ENCODE data around the gene DPEP3.

Gene DPEP3

DNA sequence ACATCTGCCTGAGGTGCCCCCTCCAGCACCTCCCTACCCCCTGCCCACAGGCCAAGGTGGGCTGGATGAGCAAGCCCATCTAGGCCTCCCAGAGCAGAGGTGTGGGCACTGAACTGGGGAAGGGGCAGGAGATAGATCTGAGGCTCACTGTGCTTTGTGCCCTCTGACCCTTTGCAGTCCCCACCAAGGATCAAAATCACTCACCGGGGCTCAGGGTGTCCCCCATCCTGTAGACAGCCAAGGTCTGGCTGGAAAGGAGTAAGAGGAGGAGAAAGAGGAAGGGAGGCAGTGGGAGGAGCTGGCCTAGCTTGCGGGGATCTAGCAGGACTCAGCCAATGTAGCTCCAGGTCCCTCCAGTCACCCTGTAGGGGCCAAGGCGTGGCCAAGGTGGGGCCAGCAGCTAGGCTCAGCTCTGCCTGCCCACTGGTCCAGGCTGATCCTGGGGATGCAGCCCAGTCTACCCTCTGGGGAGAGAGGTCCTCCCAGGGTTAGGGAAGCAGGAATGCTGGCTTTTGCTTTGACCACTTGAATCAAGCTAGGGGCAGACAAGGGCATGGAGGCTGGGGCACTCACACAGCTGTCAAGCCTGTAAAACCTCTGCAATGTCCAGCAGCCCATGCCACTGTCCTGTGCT lies 13.6 kb downstream of the DPEP3 start:
- no peak for DNase-seq

DNA sequence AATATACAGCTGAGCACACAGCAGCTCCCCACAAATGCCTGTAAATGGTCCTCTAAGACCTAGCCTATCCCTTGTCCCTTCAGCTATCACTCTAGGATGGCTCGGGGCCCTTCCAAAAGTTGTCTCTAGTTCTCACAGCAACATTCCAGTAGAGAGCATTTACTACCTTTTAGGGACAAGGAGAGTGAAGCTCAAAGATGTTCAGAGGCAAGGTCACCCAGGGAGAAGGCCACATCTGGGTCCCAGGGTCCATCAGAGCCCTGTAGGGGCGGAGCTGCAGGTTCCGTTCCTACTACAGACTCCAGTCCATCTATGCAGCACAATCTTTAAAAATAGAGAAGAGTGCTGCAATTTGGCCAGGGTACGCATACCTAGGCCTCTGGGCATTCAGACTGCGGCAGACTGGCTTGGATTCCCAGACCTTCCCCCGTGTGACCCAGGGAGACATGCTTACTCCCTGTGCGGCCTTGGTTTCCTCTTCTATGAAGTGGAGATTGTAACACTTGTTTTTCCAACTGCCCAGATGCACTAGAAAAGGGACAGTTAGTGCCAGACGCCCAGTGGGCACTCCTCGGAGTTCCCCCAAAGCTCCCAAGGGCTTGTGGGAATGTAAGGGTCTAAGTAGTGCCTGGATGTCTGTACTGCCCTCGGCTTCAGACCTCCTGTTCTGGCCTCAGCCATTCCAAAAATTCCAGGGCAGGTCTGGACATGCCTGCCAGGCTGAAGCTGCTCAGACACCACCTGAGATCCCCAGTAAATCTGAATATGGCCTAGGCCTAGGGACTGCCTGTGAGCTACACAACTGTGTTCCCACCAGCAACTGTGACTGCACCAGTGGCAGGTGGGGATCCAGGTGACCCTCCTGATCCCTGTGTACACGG lies 14.4 kb downstream of the DPEP3 start:
- no peak for DNase-seq

DNA sequence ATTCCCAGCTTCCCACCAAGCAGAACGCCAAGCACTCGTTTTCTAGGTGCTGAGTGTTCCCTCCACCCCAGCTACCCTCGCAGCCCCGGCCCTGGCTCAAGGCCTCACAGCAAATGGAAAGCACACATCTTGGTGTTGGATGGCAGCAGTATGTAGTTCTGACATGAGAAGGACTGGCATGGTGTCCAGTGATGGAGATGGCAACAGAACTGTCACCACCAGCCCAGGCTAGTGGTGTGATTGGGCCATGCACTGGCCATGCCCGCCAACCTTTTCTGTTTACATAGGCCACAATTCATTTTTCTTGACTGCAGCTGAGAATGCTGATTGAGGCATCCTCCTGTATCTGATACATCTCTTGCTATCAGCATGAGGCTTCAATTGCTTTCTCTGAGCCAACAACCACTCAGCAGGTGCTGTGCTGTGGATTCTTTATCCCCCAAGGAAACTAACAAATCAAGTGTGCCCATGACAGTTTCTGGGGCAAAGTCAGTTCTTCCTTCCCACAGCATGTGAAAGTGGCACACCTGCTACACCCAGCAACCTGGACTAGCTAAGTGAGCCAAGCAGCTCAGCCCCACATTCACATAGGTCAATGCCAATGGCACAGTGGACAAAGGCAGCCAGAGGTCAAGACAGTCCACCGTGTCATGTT lies 15.7 kb downstream of the DPEP3 start:
- no peak for DNase-seq

DNA sequence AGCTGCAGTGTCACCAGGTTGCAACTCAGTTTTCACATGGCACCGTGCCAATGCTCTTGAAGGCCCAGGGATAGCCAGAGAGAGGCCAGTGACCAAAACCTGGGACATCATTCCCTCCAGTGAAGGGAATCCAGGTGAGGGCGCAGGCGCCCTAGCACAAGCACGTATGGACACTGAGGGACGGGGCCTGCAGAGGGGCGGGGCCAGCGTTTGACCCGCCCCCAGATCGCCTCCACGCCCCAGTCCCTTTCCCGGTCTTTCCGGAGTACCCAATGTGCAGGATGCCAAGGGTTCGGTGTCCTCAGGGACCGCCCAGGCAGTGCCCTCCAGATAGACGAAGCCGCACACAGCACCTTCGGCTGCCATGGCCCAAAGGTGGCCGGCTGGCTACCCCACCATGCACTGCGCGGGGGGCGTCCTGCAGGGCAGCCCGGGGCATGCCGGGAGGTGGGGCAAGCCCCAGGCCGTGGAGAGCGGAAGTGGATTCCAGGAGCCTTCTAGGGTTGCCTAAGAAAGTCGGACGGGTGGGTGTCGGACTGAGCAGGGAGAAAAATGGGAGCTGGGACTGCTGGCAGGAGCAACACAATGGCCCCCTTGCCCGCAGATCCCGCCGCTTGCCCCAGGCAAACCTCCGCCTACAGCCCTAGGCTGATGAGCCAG lies 16.5 kb downstream of the DPEP3 start:
- no peak for DNase-seq

DNA sequence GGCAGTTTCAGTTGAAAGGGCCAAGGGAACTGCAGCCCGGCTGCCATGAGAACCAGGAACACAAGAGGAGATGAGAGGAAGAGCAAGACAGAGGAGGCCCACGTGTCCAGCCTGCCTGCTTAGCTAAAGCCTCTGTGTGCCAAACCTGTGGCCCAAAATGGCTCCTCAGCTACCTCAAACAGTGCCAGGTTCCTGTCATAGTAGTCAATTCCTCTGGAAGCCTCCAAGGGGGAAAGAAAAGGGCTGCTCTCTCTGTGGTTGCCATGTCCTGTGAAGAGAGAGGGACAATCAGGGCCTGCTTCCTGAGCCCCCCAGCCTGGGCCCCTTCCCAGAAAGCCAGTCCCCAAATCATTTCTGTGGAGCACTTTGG lies 17.0 kb downstream of the DPEP3 start:
- DNase-seq: no peak

GRCh38 chr16:67962135-67962534 lies 18.2 kb downstream of the DPEP3 start:
- no peak for DNase-seq

DNA sequence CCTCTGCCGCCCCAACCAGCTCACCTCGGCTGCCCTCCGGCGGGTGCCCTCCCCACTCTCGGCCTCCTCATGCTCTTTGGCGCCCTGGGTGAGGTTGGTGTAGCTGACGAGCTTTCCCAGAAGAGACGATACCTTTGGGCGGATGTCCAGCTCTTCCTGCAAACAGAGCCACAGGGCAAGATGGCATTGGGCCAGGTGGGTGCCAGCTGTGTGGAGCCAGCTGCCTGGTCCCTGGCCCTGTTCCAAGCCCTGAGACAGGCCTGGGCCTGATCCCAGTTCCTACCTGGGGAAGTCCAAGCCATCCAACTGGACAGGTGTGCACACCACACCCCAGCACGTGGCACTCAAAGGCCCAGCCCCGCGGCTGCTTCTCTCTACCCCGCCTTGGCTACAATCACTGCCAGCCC lies 18.7 kb downstream of the DPEP3 start:
- DNase-seq: peak; percentile 70

DNA sequence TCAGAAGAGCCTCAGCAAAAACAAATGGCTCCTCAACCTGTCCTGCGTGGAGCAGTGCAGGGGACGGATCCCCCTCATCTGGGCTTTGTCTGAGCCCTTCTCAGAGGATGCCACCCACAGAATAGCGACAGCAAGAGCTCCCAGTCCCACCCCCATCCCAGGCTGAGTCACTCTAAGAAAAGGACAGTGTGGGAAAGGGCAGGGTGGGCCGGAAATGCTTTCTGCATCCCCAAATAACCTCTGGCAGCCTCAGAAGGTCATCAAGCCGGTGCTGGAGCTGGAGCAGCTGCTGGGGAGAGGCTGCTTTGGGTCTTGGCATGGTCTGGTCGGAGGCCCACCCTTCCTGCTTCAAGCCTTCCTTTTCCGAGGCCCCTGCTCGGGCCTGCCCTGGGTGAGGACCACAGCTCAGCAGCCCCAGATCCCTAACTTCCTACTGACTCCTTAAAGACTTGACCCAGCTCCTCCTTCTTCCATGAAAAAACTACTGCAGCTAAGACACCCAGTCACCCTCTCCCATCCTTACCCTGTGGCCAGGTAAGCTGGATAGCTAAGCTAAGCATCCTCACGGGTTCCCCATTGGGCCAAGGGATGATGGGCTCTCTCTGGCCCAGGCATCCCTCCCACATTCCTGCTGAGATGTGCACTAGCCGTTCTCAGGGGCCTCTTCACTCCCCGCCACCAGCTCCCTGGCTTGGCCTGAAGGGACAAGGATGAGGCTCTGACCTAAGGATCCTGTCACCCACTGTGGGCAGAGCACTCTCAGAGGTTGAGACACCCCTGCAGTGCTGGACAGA lies 20.6 kb downstream of the DPEP3 start:
- no peak for DNase-seq

GRCh38 chr16:67957622-67958021 lies 22.7 kb downstream of the DPEP3 start:
- DNase-seq: no peak

DNA sequence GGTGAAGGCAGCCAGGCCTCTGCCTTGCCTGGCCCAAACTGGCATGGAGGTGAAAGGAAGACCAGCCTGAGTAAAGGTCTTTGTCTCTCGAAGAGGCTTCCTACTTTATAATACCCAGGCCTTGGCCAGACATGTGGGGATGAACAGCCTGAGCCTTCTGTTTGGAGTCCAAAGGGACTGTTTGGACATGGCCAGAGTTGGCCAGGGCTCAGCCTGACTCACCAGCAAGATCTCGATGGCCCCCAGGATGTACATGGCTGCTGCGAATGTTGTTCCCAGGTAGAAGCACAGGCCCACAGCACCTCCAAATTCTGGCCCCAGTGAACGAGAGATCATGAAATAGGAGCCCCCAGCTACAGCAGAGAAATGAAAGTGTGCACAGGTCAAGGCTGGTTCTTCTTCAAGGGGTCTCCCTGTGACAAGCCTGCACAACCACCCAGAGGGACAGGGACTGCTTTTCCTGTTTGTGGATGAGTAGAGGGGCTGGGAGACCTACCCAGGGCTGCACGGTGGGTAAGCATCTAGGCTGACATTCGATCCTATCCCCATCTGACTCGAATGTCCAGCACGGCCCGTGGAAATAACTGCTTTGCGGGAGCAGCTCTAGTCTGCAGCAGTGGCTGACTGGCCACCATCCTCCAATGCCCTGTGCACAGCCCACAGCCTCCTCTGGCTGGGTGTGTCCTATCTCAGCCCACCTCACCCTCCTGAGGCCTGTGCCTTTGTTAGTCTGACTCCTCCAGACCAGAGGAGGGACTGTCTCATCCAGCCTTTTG lies 25.7 kb downstream of the DPEP3 start:
- DNase-seq: no peak

- DNase-seq: no peak
Observed at GRCh38 chr16:67953641-67954375, 26.5 kb downstream of the DPEP3 start.

DNA sequence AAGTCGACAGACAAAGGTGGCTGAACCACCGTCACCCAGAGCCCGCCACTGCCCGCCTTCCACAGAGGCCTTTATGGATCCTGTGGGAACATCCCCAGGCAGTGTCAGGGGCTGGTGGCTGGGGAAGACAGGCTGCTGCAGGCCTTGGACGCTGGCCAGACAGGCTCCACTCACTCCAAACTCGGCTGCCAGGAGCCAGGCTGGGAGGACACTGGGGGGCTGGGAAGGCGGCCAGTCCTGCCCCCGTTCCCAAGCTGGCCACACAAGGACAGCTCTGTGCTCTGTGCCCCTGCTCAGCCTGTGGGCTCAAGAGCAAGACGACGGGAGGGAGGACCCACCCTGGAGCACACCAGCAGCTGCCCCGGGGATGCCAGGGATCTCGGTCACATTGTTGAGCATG lies 28.8 kb downstream of the DPEP3 start:
- DNase-seq: no peak

DNA sequence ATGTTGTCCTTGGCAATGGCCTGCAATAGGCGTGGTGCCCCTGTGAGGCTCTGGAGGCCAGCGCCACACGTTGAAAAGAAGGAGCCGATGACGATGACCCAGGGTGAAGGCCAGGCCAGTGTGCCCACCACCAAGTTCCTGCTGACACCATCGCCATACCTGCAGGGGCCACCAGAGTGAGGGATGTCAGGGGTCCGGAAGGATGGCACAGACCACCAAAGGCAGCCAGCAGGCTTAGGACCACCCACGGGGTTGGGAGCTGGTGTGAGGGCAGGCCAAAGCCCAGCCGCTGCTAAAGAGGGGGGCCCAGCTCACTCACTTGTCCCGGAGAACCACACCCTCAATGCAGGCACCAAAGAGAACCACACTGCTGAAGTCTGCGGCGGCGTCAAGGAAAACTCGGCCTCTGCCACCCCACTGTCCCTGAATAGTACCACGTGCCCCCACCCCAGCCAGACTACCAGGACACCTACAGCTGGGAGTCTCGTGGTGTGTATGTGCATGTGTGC lies 29.9 kb downstream of the DPEP3 start:
- DNase-seq: no peak

GRCh38 chr16:67949645-67950044 lies 30.7 kb downstream of the DPEP3 start:
- DNase-seq: no peak

DNA sequence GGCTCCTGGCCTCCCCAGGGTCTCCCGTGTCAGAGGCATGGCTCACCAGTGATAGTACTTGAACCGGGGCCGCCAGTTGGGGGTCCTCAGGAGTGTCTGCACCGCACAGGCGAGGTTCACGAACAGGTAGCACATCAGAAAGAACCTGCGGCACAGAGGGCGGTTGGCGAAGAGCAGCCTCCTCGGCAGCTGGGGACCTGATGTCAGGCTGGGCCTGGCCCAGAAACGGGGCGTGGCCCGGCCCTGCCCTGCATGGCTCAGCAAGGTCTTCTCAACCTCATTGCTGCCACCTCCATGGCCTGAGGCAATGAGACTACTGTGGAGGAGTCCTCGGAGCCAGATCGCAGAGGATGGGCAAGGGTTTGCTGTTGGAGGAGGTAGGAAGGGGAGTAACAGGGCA lies 32.3 kb downstream of the DPEP3 start:
- DNase-seq: no peak

DNA sequence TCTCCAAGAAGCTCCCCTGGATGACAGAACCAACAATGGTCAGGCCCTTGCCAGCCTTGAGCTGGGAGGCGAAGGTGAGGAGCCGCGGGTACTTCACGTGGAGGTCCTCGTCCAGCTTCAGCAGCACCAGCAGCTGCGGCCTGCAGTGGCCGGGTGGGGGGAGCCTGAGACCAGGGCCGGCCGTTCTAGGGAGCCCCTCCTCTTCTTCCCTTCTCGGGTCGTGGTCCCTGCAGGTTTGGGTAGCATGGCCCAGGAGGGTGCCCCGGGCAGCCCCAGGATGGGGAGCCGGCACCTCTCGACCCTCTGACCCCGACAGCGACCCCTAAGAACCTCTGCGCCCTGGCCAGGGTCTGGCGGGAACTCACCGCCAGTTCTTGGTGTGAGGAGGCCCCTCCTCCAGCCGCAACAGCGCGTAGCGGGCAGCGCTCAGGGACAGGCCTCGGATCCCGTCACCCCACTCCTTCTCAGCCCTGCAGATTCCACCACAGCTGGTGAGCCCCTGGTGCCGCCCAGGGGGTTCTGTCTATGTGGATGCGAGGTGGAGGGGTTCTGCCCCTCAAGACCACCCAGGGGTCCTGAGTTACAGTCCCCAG lies 33.2 kb downstream of the DPEP3 start:
- no peak for DNase-seq

- DNase-seq: no peak
Observed at GRCh38 chr16:67946128-67946569, 34.1 kb downstream of the DPEP3 start.

DNA sequence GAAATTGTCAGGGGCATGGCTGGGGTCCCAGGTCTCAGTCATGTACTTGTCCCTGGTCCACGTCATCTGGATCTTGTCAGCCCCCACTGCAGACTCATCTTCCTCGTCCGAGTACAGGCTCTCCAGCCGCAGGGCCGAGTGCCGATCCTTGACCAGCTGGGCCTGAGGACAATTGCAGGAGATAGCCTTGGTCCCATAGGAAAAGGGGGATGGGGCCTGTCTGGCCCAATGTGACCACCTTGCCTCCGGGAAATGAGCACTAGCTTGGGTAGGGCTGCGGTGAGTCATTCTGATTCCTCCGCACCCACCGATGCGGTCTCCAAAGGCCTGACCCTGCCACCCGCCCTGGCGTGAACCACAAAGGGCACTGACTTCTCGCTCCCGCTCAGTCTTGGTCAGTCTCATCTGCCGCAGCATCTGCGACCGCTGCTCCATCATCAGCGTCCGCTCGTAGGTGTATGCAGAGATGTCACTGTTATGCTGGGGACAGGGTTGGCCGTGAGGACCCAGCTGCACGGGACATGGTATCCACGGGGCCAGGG lies 34.8 kb downstream of the DPEP3 start:
- no peak for DNase-seq

DNA sequence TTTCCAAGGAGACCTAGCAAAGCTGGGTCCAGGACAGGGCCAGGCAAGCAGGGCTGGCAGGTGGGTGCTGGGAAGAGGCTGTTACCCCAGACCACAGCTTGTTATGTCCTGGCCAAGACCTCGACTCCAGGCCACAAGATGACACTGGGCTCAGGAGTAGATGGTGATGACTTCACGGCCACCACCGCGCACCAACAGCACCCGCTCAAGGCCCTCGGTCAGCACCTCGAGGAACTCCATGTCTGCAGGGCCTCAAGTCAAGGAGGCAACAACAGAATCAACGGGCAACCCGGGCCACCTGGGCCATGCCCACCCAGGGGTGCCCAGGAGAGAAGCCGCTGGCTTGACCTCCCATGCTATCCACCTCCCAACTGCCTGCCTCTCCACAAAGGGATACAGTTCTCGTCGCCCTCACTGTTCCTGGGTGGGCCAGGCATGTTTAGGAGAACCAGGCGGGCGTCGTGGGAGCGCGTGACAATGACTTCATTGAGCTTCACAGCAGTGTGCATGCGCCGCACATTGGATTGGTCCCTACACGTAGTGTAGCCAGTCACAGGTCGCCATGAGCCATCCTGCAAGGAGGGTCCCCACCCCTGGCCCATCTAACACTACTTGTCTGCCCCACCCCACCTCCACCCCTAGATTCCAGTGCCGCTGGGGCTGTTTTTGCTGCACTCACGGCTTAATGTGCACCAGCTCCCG lies 35.5 kb downstream of the DPEP3 start:
- no peak for DNase-seq

All from NCI-H1436 (cell line).